Psoas muscle (tissue), 8 donors: ENCODE results near the gene SRSF9. TPM values are rescaled to one million over a fixed set of nuclear protein-coding genes. Genes with fewer than 3 reads are reported as not detected.

ENCODE experiments used
- ATAC-seq, 4 donors: fragments of 200-7000 bp; cut with Tn5 transposase; one replicate each; pipeline ENCODE4 v1.9.1; 2020; ENCODE audit warnings: moderate library complexity in 3 of 4, mild to moderate bottlenecking in 2 of 4
- DNase-seq, 2 donors: peaks; one replicate each; pipeline ENCODE4 v3.0.0-alpha.2; 2020
- H3K27ac ChIP-seq: fragments of 200-600 bp; one replicate; pipeline ENCODE4 v1.8.0; 2022
- H3K27me3 ChIP-seq, 3 donors: fragments of 200-600 bp in 1 of 3; one replicate each; pipeline versions ENCODE4 v1.6.1 to v1.8.0; 2013 to 2022; ENCODE audit warnings: low read length in 2 of 3, mild to moderate bottlenecking in 2 of 3, moderate library complexity in 1 of 3; ENCODE audit not compliant: insufficient read depth in 3 of 3
- H3K36me3 ChIP-seq, 2 donors: fragments of 200-600 bp in 1 of 2; one replicate each; pipeline versions ENCODE4 v1.6.1 to v1.8.0; 2013 to 2022; ENCODE audit warnings: low read depth in 1 of 2, mild to moderate bottlenecking in 1 of 2, moderate library complexity in 1 of 2; ENCODE audit not compliant: insufficient read depth in 1 of 2
- H3K4me1 ChIP-seq: fragments of 200-600 bp; one replicate; pipeline ENCODE4 v1.8.0; 2022
- H3K4me3 ChIP-seq: fragments of 200-600 bp; one replicate; pipeline ENCODE4 v1.8.0; 2022; ENCODE audit warnings: mild to moderate bottlenecking
- H3K9me3 ChIP-seq: fragments of 200-600 bp; one replicate; pipeline ENCODE4 v1.8.0; 2022
- WGBS, 3 donors: extraction: QIAGEN DNeasy Blood & Tissue Kit; methylation state at CpG; one replicate each; pipeline versions ENCODE4 v1.1.6 to v1.1.7; 2013; 5-methylcytosine and 5-hydroxymethylcytosine counted together
- intact Hi-C, 2 donors: fragments of 100-400 bp; cut with DNase I; formaldehyde crosslinking; loops; one replicate each; pipeline versions ENCODE4 v1.11.0 to v1.14.2; 2022
- polyA plus RNA-seq, 3 donors: library from polyadenylated mRNA; stranded (reverse); fragments of 200-250 nt; gene quantifications; one replicate each; pipeline ENCODE4 v1.2.3, GENCODE V29; 2013
- total RNA-seq, 4 donors: library from RNA; stranded (reverse); fragmentation: NEBNext Ultra II Directional in 2 of 4; extraction: Animal tissue kit (Norgen Biotek cat#: 25700) in 2 of 4; gene quantifications; one replicate each; pipeline versions ENCODE4 v1.2.1 to v1.2.4, GENCODE V29; 2021 to 2023
- TF ChIP-seq, protein P1 (sequence below): fragments of 200-600 bp; IDR thresholded peaks from one replicate; pipeline ENCODE4 v1.8.0; 2022; ENCODE audit warnings: antibody characterized with exemption
- donor health status: healthy with polysubstance abuse.
- donor health status: DM: no; HTN: no; CAD: no; lungs with moderate emphysema.
- donor health status: Bipolar disorder and iron deficiency.
- donor health status: healthy.
- donor health status: DM: yes; HTN: yes; CAD: no.
- donor health status: DM: no; HTN: no; CAD: no.
- donor health status: DM: no; HTN: no; CAD: no.
- donor health status: DM: yes; HTN: yes; CAD: no.

SRSF9 gene
- total and polyA plus RNA-seq, 7 donors = 24.9 to 53.8 (median 33.8) TPM

DNA sequence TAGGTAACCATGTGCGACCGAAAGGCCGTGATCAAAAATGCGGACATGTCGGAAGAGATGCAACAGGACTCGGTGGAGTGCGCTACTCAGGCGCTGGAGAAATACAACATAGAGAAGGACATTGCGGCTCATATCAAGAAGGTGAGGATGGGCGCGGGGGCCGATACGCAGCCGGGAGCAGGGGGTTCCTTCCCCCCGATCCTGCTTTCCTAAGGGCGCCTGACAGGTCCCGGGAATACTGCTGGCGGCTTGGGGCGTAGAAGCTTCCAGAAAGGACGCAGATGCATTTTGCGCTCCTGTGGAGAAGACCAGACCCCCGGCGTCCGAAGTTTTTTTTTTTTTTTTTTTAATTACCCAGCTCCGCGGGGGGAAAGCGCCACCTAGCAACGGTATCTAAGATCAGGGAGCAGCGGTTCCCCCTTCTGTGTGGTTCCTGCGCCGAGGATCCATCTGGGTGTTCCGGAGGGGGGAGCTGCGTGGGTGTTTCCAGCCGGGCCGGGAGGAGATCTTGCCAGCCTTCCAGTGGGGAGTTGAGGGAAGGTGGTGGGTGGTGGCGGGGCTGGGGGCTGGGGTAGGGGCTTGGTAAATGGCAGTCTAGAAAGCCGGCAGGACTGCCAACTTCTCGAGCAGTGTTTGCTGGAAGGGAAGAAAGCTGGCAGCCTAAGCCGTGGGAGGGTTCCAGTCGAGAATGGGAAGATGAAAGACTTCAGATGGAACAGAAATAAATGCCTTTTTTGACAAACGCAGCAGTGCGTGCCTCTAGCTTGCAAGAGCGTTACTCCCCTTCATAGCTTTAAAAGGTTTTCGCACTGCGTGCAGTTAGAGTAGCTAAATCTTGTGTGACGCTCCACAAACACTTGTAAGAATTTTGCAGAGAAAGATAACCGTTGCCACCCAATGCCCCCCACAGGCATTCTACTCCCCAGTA is 27.1 kb upstream of the SRSF9 start:
- Histone ChIP-seq H3K9me3 (no peaks in the 10 kb centered on the region), H3K27me3 (no peaks in the 10 kb centered on the region), H3K36me3 (peaks cover 9 to 41% of the 10 kb centered on the region in 2 donors), H3K27ac (peak overlapping the region; percentile 80), H3K4me3 (peak overlapping the region; percentile 99), H3K4me1 (peaks cover 21% of the 10 kb centered on the region)
- TF ChIP-seq, protein P1, sequence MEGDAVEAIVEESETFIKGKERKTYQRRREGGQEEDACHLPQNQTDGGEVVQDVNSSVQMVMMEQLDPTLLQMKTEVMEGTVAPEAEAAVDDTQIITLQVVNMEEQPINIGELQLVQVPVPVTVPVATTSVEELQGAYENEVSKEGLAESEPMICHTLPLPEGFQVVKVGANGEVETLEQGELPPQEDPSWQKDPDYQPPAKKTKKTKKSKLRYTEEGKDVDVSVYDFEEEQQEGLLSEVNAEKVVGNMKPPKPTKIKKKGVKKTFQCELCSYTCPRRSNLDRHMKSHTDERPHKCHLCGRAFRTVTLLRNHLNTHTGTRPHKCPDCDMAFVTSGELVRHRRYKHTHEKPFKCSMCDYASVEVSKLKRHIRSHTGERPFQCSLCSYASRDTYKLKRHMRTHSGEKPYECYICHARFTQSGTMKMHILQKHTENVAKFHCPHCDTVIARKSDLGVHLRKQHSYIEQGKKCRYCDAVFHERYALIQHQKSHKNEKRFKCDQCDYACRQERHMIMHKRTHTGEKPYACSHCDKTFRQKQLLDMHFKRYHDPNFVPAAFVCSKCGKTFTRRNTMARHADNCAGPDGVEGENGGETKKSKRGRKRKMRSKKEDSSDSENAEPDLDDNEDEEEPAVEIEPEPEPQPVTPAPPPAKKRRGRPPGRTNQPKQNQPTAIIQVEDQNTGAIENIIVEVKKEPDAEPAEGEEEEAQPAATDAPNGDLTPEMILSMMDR = no peak
- ATAC-seq = peak; percentile 46 to 80 (median 60)
- 1 to 2% (median 1%) methylated on average over 46 to 47 of the region's 47 CpGs for WGBS, 3 donors
- intact Hi-C loops = loop anchor here in 1 of 2 donors (5.0 kb wide), 1 partner anchor 86 kb away; the partner anchor contains the start of gene POP5
- DNase-seq = peak; percentile 67 to 83

DNA sequence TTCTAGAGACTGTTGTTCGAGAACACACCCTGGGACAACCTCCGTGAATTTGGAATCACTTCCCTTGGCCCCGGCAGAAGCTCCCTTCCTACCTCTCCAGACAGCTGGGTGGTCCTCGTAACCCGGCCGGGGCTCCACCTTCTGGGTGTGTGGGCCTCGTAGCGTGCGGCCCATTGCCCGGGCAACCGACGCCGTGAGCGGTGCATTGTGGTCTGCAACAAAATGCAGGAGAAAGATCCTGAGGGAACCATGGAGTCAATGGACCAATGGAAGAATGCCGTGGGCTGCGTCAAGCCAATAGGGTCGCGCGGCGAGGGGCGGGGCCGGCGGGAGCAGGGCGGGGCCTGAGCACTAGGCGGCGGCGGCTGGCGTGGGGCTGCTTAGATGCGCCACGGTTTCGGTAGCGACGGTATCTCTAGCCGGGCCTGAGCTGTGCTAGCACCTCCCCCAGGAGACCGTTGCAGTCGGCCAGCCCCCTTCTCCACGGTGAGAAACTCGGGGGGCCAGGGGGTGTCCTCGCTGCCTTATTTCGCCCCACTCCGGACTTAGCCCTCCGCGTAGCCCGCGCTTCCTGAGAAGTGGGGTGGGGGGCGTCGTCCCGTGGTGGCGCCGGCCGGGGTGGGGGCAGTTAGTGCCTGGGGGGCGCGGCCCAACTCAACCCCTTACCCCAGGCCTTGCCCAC is 26.3 kb upstream of the SRSF9 start, which contains the start of gene DYNLL1:
DYNLL1 (plus strand) TSS at position 383 of the 682 bp plus-strand sequence. CDS start 309 bp downstream, outside the sequence.
- Histone ChIP-seq H3K27me3 (no peaks in the 10 kb centered on the region), H3K9me3 (no peaks in the 10 kb centered on the region), H3K27ac (peak within 1 kb of the TSS; percentile 80), H3K4me3 (peak within 1 kb of the TSS; percentile 99), H3K36me3 (peaks cover 9 to 33% of the 10 kb centered on the region in 2 donors), H3K4me1 (peaks cover 27% of the 10 kb centered on the region)
- intact Hi-C loops = loop anchor here in 1 of 2 donors (5.0 kb wide), 1 partner anchor 86 kb away; the partner anchor contains the start of gene POP5
- WGBS, 3 donors = 0 to 1% (median 1%) methylated on average over 40 to 53 of the region's 53 CpGs
- DNase-seq = peak; percentile 94 to 98
- TF ChIP-seq, protein P1 = peak; percentile 9
- ATAC-seq = peak; percentile 98 to 100 (median 99)

DNA sequence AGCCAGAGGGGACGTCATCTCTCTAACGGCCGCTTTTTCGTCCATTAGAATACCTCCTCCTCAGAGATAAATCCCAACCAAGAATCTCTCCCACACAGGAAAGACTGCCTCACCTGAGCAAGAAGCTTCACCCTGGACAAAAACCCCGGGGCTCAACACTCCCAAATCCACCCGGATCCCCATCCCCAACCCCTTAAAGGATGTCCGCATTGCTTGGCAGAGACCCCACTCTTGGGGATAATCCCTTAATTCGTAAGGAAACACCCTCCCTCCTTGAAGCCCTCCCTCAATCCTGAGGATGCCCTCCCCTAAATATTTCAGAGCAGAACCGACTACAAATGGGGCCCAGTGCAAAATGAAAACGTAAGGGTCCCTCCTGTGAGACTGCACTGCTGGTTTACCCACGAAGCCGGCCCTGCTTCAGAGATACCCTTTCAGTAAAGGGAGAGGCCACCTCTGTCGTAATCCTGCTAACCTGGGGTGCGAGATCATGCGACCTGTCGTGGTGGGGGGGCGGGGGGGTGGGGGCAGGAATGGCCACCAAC is 25.7 kb upstream of the SRSF9 start:
- ATAC-seq (no peak), DNase-seq (no peak)
- WGBS, 3 donors = 18 to 25% (median 22%) methylated on average over 17 of the region's 17 CpGs
- H3K4me1 ChIP-seq = peaks cover 27% of the 10 kb centered on the region
- H3K4me3 ChIP-seq = peak overlapping the region; percentile 99
- peaks cover 4 to 27% of the 10 kb centered on the region in 2 donors for H3K36me3 ChIP-seq
- H3K9me3 ChIP-seq = no peaks in the 10 kb centered on the region
- TF ChIP-seq, protein P1 = no peak
- intact Hi-C loops = loop anchor here in 1 of 2 donors (5.0 kb wide), 1 partner anchor 87 kb away; the partner anchor contains the start of gene POP5
- H3K27ac ChIP-seq = peak overlapping the region; percentile 55
- H3K27me3 ChIP-seq = no peaks in the 10 kb centered on the region

DNA sequence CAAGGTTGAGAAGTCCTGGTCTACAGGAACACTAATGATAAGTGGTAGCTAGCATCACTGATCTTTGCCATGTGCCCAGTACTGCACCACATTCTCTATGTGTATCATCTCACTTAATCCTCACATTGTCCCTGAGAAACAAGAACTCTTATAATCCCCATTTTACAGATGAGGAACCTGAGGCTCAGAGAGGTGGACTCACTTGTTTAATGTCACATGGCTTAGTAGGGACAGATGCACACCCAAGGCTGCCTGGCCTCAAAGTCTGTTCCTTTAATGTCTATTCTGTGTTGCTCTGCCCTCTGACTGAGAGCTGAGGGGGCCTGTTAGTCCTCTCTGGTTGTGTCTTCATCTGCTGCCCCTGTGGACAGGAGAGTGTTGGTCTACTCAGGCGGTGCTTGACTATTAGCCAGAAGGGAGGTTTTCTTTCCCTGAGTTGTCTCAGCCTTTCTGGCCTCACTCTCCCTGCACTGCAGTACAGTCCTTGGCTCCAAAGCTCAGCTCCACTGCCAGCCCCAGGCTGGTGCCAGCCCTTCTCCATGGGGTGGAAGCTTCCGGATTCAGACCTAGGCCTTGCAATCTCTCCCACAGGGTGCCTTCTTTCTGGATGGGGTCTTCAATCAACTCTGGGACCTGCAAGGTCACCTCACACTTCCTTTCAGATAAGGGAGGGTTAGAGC is 21.4 kb upstream of the SRSF9 start:
- peak in 1 of 2 donors; percentile 64 for DNase-seq
- WGBS, 3 donors = 24 to 61% (median 31%) methylated on average over 2 of the region's 2 CpGs
- peak in 1 of 4 donors; percentile 29 for ATAC-seq
- peaks cover 2 to 7% of the 10 kb centered on the region in 2 donors for H3K36me3 ChIP-seq
- intact Hi-C loops = no loop called here
- H3K4me1 ChIP-seq = peaks cover 12% of the 10 kb centered on the region
- H3K4me3 ChIP-seq = no peak overlapping the region
- TF ChIP-seq, protein P1 = no peak
- no peaks in the 10 kb centered on the region for H3K9me3 ChIP-seq
- H3K27ac ChIP-seq = peak overlapping the region; percentile 5
- no peaks in the 10 kb centered on the region for H3K27me3 ChIP-seq
